WTC11 (cell line): ENCODE data around the gene SMIM28. TPM values are rescaled to one million over a fixed set of nuclear protein-coding genes. Genes with fewer than 3 reads are reported as not detected.

Source experiments
- ATAC-seq: fragments of 200-7000 bp; cut with Tn5 transposase; 2 replicates; pipeline ENCODE4 v1.10.0; 2021; ENCODE audit warnings: mild to moderate bottlenecking, moderate library complexity
- CTCF ChIA-PET: fragments of 300-600 bp; sonication (Branson Sonifier 250); formaldehyde crosslinking; loops from one replicate; lab custom pipeline; 2021; ENCODE audit warnings: antibody characterized with exemption; lab: Charles Lee
- POLR2A ChIA-PET: fragments of 350-600 bp; sonication (Branson Sonifier 250); formaldehyde crosslinking; loops from one replicate; lab custom pipeline; 2021; ENCODE audit warnings: antibody characterized with exemption; lab: Charles Lee
- DNase-seq: peaks from one replicate; pipeline ENCODE4 v3.0.0; 2021; ENCODE audit warnings: low spot score
- H3K27ac Mint-ChIP-seq: 2 replicates; pipeline ENCODE4 v1.8.0; 2021; ENCODE audit warnings: mixed read lengths
- H3K27me3 Mint-ChIP-seq: 2 replicates; pipeline ENCODE4 v1.8.0; 2021; ENCODE audit warnings: low read depth, mild to moderate bottlenecking, moderate library complexity, mixed read lengths
- H3K36me3 Mint-ChIP-seq: 2 replicates; pipeline ENCODE4 v1.8.0; 2021; ENCODE audit warnings: mixed read lengths
- H3K4me1 Mint-ChIP-seq: 2 replicates; pipeline ENCODE4 v1.8.0; 2022; ENCODE audit warnings: mixed read lengths
- H3K4me3 Mint-ChIP-seq: 2 replicates; pipeline ENCODE4 v1.8.0; 2021; ENCODE audit warnings: mild to moderate bottlenecking, moderate library complexity, mixed read lengths
- H3K9me3 Mint-ChIP-seq: 2 replicates; pipeline ENCODE4 v1.8.0; 2021; ENCODE audit warnings: mixed read lengths
- AFF4 ChIP-seq: sonication (generic); formaldehyde crosslinking; IDR thresholded peaks from 2 replicates; pipeline ENCODE4 v1.8.1; 2023; ENCODE audit warnings: mild to moderate bottlenecking, missing genetic modification reagents, borderline replicate concordance
- ATF1 ChIP-seq: sonication (generic); formaldehyde crosslinking; IDR thresholded peaks from 2 replicates; pipeline ENCODE4 v1.8.1; 2023; ENCODE audit warnings: mild to moderate bottlenecking, moderate library complexity, missing genetic modification reagents
- ATF3 ChIP-seq: sonication (generic); formaldehyde crosslinking; conservative IDR thresholded peaks from 2 replicates; pipeline ENCODE4 v1.8.1; 2022; ENCODE audit warnings: mild to moderate bottlenecking, missing genetic modification reagents
- ETV6 ChIP-seq: sonication (generic); formaldehyde crosslinking; IDR thresholded peaks from 2 replicates; pipeline ENCODE4 v1.8.1; 2022; ENCODE audit warnings: mild to moderate bottlenecking, missing genetic modification reagents
- FOXP1 ChIP-seq: sonication (generic); formaldehyde crosslinking; IDR thresholded peaks from 2 replicates; pipeline ENCODE4 v1.8.0; 2022; ENCODE audit warnings: missing genetic modification reagents, mild to moderate bottlenecking, moderate library complexity, borderline replicate concordance
- FOXP4 ChIP-seq: sonication (generic); formaldehyde crosslinking; IDR thresholded peaks from 2 replicates; pipeline ENCODE4 v1.8.0; 2022; ENCODE audit warnings: mild to moderate bottlenecking, missing genetic modification reagents
- HMGXB4 ChIP-seq: sonication (generic); formaldehyde crosslinking; IDR thresholded peaks from 2 replicates; pipeline ENCODE4 v1.8.1; 2023; ENCODE audit warnings: mild to moderate bottlenecking, moderate library complexity, missing genetic modification reagents
- JUN ChIP-seq: sonication (generic); formaldehyde crosslinking; IDR thresholded peaks from 2 replicates; pipeline ENCODE4 v1.8.0; 2023; ENCODE audit warnings: mild to moderate bottlenecking, missing genetic modification reagents
- MAX ChIP-seq: sonication (generic); formaldehyde crosslinking; IDR thresholded peaks from 2 replicates; pipeline ENCODE4 v1.8.0; 2022; ENCODE audit warnings: mild to moderate bottlenecking, missing genetic modification reagents
- NFYB ChIP-seq: sonication (generic); formaldehyde crosslinking; conservative IDR thresholded peaks from 2 replicates; pipeline ENCODE4 v1.8.0; 2022; ENCODE audit warnings: low read depth, missing genetic modification reagents
- NR1H2 ChIP-seq: sonication (generic); formaldehyde crosslinking; IDR thresholded peaks from 2 replicates; pipeline ENCODE4 v1.9.0; 2021; ENCODE audit warnings: mild to moderate bottlenecking, moderate library complexity, missing genetic modification reagents
- NR3C1 ChIP-seq: sonication (generic); formaldehyde crosslinking; conservative IDR thresholded peaks from 2 replicates; pipeline ENCODE4 v1.8.1; 2023; ENCODE audit warnings: low read depth, mild to moderate bottlenecking, missing genetic modification reagents
- STAT6 ChIP-seq: sonication (generic); formaldehyde crosslinking; conservative IDR thresholded peaks from 2 replicates; pipeline ENCODE4 v1.8.1; 2023; ENCODE audit warnings: mild to moderate bottlenecking, low read depth, missing genetic modification reagents, moderate library complexity
- TEAD4 ChIP-seq: sonication (generic); formaldehyde crosslinking; IDR thresholded peaks from 2 replicates; pipeline ENCODE4 v1.8.0; 2022; ENCODE audit warnings: mild to moderate bottlenecking, missing genetic modification reagents
- TP53 ChIP-seq: sonication (generic); formaldehyde crosslinking; IDR thresholded peaks from 2 replicates; pipeline ENCODE4 v1.8.1; 2023; ENCODE audit warnings: mild to moderate bottlenecking, missing genetic modification reagents
- USF1 ChIP-seq: sonication (generic); formaldehyde crosslinking; IDR thresholded peaks from 2 replicates; pipeline ENCODE4 v1.8.0; 2022; ENCODE audit warnings: mild to moderate bottlenecking, missing genetic modification reagents
- ZBTB43 ChIP-seq: sonication (generic); formaldehyde crosslinking; IDR thresholded peaks from 2 replicates; pipeline ENCODE4 v1.8.1; 2023; ENCODE audit warnings: mild to moderate bottlenecking, missing genetic modification reagents
- ZNF232 ChIP-seq: sonication (generic); formaldehyde crosslinking; IDR thresholded peaks from 2 replicates; pipeline ENCODE4 v1.8.0; 2022; ENCODE audit warnings: mild to moderate bottlenecking, missing genetic modification reagents
- ZNF396 ChIP-seq: fragments of 250-450 bp; sonication (Bioruptor Pico); IDR thresholded peaks from 2 replicates; pipeline ENCODE4 v1.8.0; 2021; ENCODE audit warnings: mild to moderate bottlenecking, moderate library complexity, borderline replicate concordance
- total RNA-seq: library from RNA; stranded (reverse); gene quantifications from 3 replicates; pipeline ENCODE4 v1.2.3, GENCODE V29; 2021

SMIM28 gene
- total RNA-seq, 1 experiment from 2014 or later, result not detected

- TF ChIP-seq MAX, result no peak
- no peak for TF ChIP-seq ZNF232
- no peak for TF ChIP-seq FOXP4 (CRISPR knock-in tag)
- no peak for TF ChIP-seq JUN (CRISPR knock-in tag)
- TF ChIP-seq ZBTB43, result no peak
- no peak for TF ChIP-seq ETV6
- no peak for TF ChIP-seq FOXP1 (CRISPR knock-in tag)
- TF ChIP-seq ZNF396 (CRISPR knock-in tag), result no peak
- TF ChIP-seq HMGXB4 (CRISPR knock-in tag), result no peak
- TF ChIP-seq, all 79 proteins: peak for 0
Measured at GRCh38 chr6:138337076-138337475, 40.6 kb upstream of the SMIM28 start (continued).

GRCh38 chr6:138339024-138339423, 38.7 kb upstream of the SMIM28 start:
- Mint-ChIP-seq H3K27ac (peak overlapping the region; percentile 9; the same call in 1 of the 2 replicates), H3K4me1 (peaks cover 19% of the 10 kb centered on the region), H3K4me3 (no peak overlapping the region), H3K9me3 (no peaks in the 10 kb centered on the region), H3K36me3 (peaks cover 20% of the 10 kb centered on the region), H3K27me3 (peaks cover 4% of the 10 kb centered on the region)
- ATAC-seq (peak; percentile 83), DNase-seq (no peak)
- no peak for TF ChIP-seq TEAD4 (CRISPR knock-in tag)
- CTCF ChIA-PET, result interaction anchor here (1.1 to 1.2 kb wide), 3 partner anchors 49 to 63 kb away, joined by 3 read pairs; no protein-coding TSS in a partner anchor
- POLR2A ChIA-PET, result no interaction called here

- peaks cover 10% of the 10 kb centered on the region for H3K36me3 Mint-ChIP-seq
- ChIA-PET POLR2A (no interaction called here), CTCF (interaction anchor here (0.6 kb wide), 1 partner anchor 8 kb away, joined by 3 read pairs; no protein-coding TSS in a partner anchor)
- no peaks in the 10 kb centered on the region for H3K9me3 Mint-ChIP-seq
- H3K27ac Mint-ChIP-seq, result no peak overlapping the region
- peaks cover 20% of the 10 kb centered on the region for H3K4me1 Mint-ChIP-seq
- TF ChIP-seq NR1H2, result no peak
- TF ChIP-seq ATF1, result no peak
- no peak for TF ChIP-seq USF1 (CRISPR knock-in tag)
- no peak for TF ChIP-seq NFYB
- no peak for TF ChIP-seq NR3C1 (CRISPR knock-in tag)
- no peak for DNase-seq
- no peak overlapping the region for H3K4me3 Mint-ChIP-seq
- ATAC-seq, result no peak
- H3K27me3 Mint-ChIP-seq, result no peaks in the 10 kb centered on the region
Measured at GRCh38 chr6:138341176-138341575, 36.5 kb upstream of the SMIM28 start.

GRCh38 chr6:138343112-138343511, 34.6 kb upstream of the SMIM28 start:
- POLR2A ChIA-PET, result no interaction called here
- DNase-seq (no peak), ATAC-seq (no peak)
- no peaks in the 10 kb centered on the region for H3K9me3 Mint-ChIP-seq
- CTCF ChIA-PET, result no interaction called here
- peaks cover 32% of the 10 kb centered on the region for H3K4me1 Mint-ChIP-seq
- H3K27ac Mint-ChIP-seq, result no peak overlapping the region
- H3K4me3 Mint-ChIP-seq, result no peak overlapping the region
- H3K36me3 Mint-ChIP-seq, result no peaks in the 10 kb centered on the region
- no peaks in the 10 kb centered on the region for H3K27me3 Mint-ChIP-seq
- TF ChIP-seq TP53 (no peak), ATF3 (CRISPR knock-in tag) (no peak), STAT6 (CRISPR knock-in tag) (no peak), AFF4 (CRISPR knock-in tag) (no peak)
